ENCODE data around the gene TRIM68. TPM values are rescaled to one million over a fixed set of nuclear protein-coding genes. Genes with fewer than 3 reads are reported as not detected.

The TRIM68 gene
- polyA plus RNA-seq, 1 donor (not counting 4 experiments of a cell fraction or from before 2014, with no cell fraction given), result 6.5 TPM

DNA sequence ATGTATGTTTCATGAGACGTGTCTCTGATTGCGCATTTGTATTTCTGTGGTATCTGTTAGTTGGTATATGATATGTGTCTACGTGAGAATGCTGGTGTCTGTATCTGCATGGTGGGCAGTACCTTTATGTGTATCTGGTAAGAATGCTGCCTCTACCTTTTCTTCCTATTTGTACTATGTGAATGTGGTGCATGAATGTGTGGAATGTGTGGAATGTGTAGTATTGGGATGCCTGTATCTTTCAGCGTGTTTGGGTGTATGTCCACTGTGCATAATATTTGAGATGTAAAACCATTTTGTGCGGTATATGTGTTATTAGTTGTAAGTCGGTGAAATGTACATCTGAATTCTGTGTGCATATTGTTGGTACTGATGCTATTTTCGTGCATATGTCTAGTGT lies 33.5 kb upstream of the TRIM68 start:
- Histone ChIP-seq H3K9me3 (ENCODE audit: control insufficient read depth, low read depth, low read length) (no peaks in the 10 kb centered on the region), H3K9me1 (ENCODE audit: control insufficient read depth, extremely low read depth, insufficient read depth, low read length) (no peaks in the 10 kb centered on the region), H4K20me1 (ENCODE audit: control insufficient read depth, extremely low read depth, insufficient read depth, low read length) (no peaks in the 10 kb centered on the region), H3K4me2 (ENCODE audit: control insufficient read depth, extremely low read depth, insufficient read depth, low read depth, low read length) (no peak overlapping the region), H3K79me2 (ENCODE audit: control insufficient read depth, insufficient read depth, low read length) (no peaks in the 10 kb centered on the region), H3K36me3 (ENCODE audit: control insufficient read depth in 2 of 2, extremely low read depth in 1 of 2, insufficient read depth in 2 of 2, low read length in 2 of 2) (no peaks in the 10 kb centered on the region), H3K4me3 (ENCODE audit: control insufficient read depth in 2 of 3, extremely low read depth in 1 of 3, insufficient read depth in 2 of 3, low read depth in 1 of 3, low read length in 3 of 3) (no peak overlapping the region), H3K27ac (ENCODE audit: control insufficient read depth, insufficient read depth, low read length) (no peak overlapping the region), H3K9ac (ENCODE audit: control insufficient read depth, extremely low read depth, insufficient read depth, low read length) (no peak overlapping the region), H3K27me3 (ENCODE audit: control insufficient read depth, extremely low read depth, insufficient read depth, low read length) (peaks cover 6% of the 10 kb centered on the region), H2AFZ (ENCODE audit: control insufficient read depth, low read length) (no peak overlapping the region), H3K4me1 (ENCODE audit: control insufficient read depth, extremely low read depth, insufficient read depth, low read length) (no peaks in the 10 kb centered on the region)
- dilution Hi-C loops (cut with MboI; ENCODE audit: extremely low pct_ligation_motif_present, low sequenced_read_pairs), result no loop called here
- TF ChIP-seq, protein P1, sequence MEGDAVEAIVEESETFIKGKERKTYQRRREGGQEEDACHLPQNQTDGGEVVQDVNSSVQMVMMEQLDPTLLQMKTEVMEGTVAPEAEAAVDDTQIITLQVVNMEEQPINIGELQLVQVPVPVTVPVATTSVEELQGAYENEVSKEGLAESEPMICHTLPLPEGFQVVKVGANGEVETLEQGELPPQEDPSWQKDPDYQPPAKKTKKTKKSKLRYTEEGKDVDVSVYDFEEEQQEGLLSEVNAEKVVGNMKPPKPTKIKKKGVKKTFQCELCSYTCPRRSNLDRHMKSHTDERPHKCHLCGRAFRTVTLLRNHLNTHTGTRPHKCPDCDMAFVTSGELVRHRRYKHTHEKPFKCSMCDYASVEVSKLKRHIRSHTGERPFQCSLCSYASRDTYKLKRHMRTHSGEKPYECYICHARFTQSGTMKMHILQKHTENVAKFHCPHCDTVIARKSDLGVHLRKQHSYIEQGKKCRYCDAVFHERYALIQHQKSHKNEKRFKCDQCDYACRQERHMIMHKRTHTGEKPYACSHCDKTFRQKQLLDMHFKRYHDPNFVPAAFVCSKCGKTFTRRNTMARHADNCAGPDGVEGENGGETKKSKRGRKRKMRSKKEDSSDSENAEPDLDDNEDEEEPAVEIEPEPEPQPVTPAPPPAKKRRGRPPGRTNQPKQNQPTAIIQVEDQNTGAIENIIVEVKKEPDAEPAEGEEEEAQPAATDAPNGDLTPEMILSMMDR (optimal IDR thresholded peaks at IDR 0.05 in 1 of 3, IDR thresholded peaks at IDR 0.05 in 1 of 3, conservative IDR thresholded peaks at IDR 0.05 in 1 of 3; ENCODE audit: extremely low read depth in 1 of 3, insufficient read depth in 2 of 3, low read length in 3 of 3), result no peak
- TF ChIP-seq EZH2 (IDR thresholded peaks at IDR 0.05; ENCODE audit: low read length), result no peak
- FAIRE-seq (no peak), DNase-seq (ENCODE audit: low read depth, low spot score) (no peak)

DNA sequence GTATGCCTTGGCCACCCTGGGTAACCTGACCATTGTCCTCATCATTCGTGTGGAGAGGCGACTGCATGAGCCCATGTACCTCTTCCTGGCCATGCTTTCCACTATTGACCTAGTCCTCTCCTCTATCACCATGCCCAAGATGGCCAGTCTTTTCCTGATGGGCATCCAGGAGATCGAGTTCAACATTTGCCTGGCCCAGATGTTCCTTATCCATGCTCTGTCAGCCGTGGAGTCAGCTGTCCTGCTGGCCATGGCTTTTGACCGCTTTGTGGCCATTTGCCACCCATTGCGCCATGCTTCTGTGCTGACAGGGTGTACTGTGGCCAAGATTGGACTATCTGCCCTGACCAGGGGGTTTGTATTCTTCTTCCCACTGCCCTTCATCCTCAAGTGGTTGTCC lies 31.9 kb upstream of the TRIM68 start:
- no peaks in the 10 kb centered on the region for H3K79me2 ChIP-seq (ENCODE audit: control insufficient read depth, insufficient read depth, low read length)
- dilution Hi-C loops (cut with MboI; ENCODE audit: extremely low pct_ligation_motif_present, low sequenced_read_pairs), result no loop called here

More for the DNA sequence above, 31.9 kb upstream of the TRIM68 start:
- H3K27ac ChIP-seq (ENCODE audit: control insufficient read depth, insufficient read depth, low read length), result no peak overlapping the region
- DNase-seq (ENCODE audit: low read depth, low spot score) (no peak), FAIRE-seq (no peak)
- TF ChIP-seq, protein P1 (optimal IDR thresholded peaks at IDR 0.05 in 1 of 3, IDR thresholded peaks at IDR 0.05 in 1 of 3, conservative IDR thresholded peaks at IDR 0.05 in 1 of 3; ENCODE audit: extremely low read depth in 1 of 3, insufficient read depth in 2 of 3, low read length in 3 of 3), result no peak
- TF ChIP-seq EZH2 (IDR thresholded peaks at IDR 0.05; ENCODE audit: low read length), result no peak
- H3K4me2 ChIP-seq (ENCODE audit: control insufficient read depth, extremely low read depth, insufficient read depth, low read depth, low read length), result no peak overlapping the region
- no peak overlapping the region for H2AFZ ChIP-seq (ENCODE audit: control insufficient read depth, low read length)
- no peaks in the 10 kb centered on the region for H3K36me3 ChIP-seq (ENCODE audit: control insufficient read depth in 2 of 2, extremely low read depth in 1 of 2, insufficient read depth in 2 of 2, low read length in 2 of 2)
- no peaks in the 10 kb centered on the region for H4K20me1 ChIP-seq (ENCODE audit: control insufficient read depth, extremely low read depth, insufficient read depth, low read length)
- peaks cover 6% of the 10 kb centered on the region for H3K27me3 ChIP-seq (ENCODE audit: control insufficient read depth, extremely low read depth, insufficient read depth, low read length)
- H3K9me3 ChIP-seq (ENCODE audit: control insufficient read depth, low read depth, low read length), result no peaks in the 10 kb centered on the region
- H3K9ac ChIP-seq (ENCODE audit: control insufficient read depth, extremely low read depth, insufficient read depth, low read length), result no peak overlapping the region
- no peaks in the 10 kb centered on the region for H3K9me1 ChIP-seq (ENCODE audit: control insufficient read depth, extremely low read depth, insufficient read depth, low read length)
- no peaks in the 10 kb centered on the region for H3K4me1 ChIP-seq (ENCODE audit: control insufficient read depth, extremely low read depth, insufficient read depth, low read length)
- H3K4me3 ChIP-seq (ENCODE audit: control insufficient read depth in 2 of 3, extremely low read depth in 1 of 3, insufficient read depth in 2 of 3, low read depth in 1 of 3, low read length in 3 of 3), result no peak overlapping the region
